ENCODE measurements around the gene CXCL3. TPM values are rescaled to one million over a fixed set of nuclear protein-coding genes. Genes with fewer than 3 reads are reported as not detected.

Gene CXCL3
- total and polyA plus RNA-seq, 2 experiments from 2014 or later, result 0.26 TPM; not detected in 1

DNA sequence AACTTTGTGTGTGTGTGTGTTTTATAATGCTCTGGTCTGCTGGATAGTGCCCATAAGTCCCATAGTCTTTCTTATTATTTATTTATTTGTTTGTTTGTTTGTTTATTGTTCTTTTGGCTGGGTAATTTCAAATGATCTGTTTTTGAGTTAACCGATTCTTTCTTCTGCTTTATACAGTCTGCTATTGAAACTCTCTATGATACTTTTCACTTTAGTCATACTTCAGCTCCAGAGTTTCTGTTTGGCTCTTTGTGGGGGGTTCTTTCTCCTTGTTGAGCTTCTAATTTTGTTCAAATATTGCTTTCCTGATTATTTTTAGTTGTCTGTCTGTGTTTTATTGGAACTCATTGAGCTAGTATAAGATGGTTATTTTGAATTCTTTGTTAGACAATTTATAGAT lies 10.0 kb downstream of the CXCL3 start:
- Histone ChIP-seq H3K36me3 (no peaks in the 10 kb centered on the region), H3K4me3 (no peak overlapping the region), H3K27ac (no peak overlapping the region), H3K9me3 (ENCODE audit: low read depth) (no peaks in the 10 kb centered on the region), H3K27me3 (no peaks in the 10 kb centered on the region), H3K4me1 (ENCODE audit: low read depth) (no peaks in the 10 kb centered on the region)
- TF ChIP-seq, protein P1, sequence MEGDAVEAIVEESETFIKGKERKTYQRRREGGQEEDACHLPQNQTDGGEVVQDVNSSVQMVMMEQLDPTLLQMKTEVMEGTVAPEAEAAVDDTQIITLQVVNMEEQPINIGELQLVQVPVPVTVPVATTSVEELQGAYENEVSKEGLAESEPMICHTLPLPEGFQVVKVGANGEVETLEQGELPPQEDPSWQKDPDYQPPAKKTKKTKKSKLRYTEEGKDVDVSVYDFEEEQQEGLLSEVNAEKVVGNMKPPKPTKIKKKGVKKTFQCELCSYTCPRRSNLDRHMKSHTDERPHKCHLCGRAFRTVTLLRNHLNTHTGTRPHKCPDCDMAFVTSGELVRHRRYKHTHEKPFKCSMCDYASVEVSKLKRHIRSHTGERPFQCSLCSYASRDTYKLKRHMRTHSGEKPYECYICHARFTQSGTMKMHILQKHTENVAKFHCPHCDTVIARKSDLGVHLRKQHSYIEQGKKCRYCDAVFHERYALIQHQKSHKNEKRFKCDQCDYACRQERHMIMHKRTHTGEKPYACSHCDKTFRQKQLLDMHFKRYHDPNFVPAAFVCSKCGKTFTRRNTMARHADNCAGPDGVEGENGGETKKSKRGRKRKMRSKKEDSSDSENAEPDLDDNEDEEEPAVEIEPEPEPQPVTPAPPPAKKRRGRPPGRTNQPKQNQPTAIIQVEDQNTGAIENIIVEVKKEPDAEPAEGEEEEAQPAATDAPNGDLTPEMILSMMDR (IDR thresholded peaks at IDR 0.05; ENCODE audit: low read depth, low read length), result no peak
- no peak for DNase-seq (ENCODE audit: low read depth in 1 of 2, low spot score in 1 of 2)

DNA sequence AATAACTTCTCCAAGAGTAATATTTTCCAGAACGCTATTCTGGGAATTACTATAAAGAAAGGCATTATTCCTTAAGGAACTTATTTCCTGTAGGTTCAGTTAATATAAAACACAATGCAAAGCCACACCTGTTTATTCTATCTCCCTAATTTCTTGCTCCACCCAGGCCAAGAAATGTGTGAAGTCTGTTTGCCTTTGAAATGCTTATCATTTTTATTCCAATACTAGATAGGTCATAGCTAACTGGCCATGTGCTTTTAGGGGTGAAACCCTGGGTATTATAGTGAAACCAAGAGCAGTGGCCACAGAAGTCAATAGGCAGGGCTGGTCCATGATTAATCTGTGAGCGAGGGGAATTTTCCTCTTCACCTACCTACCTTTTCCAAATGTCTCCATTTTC lies 14.8 kb downstream of the CXCL3 start:
- Histone ChIP-seq H3K36me3 (no peaks in the 10 kb centered on the region), H3K9me3 (ENCODE audit: low read depth) (no peaks in the 10 kb centered on the region), H3K27ac (no peak overlapping the region), H3K4me1 (ENCODE audit: low read depth) (no peaks in the 10 kb centered on the region), H3K27me3 (no peaks in the 10 kb centered on the region), H3K4me3 (no peak overlapping the region)
- TF ChIP-seq, protein P1 (IDR thresholded peaks at IDR 0.05; ENCODE audit: low read depth, low read length), result no peak
- DNase-seq (ENCODE audit: low read depth in 1 of 2, low spot score in 1 of 2), result no peak

DNA sequence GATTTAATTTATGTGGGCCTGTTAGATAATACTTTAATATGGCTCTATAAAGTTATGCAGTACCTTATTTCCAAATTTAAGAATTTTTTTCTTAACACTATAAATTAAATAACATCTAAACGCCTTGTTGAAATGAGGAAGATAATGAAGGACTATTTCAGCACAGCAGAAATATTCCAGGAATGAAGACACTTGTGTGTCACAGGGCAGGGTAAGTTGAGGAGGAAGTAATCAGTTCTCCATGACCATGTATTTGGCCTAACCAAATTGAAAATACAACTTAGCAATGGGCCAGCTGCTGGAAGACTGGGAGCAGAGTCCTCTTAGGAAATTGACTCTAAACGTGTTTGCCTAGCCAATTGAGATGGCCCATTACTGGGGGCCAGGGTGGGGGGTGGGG lies 16.9 kb downstream of the CXCL3 start:
- H3K27me3 ChIP-seq, result no peaks in the 10 kb centered on the region
- no peak overlapping the region for H3K4me3 ChIP-seq
- TF ChIP-seq, protein P1 (IDR thresholded peaks at IDR 0.05; ENCODE audit: low read depth, low read length), result no peak
- no peaks in the 10 kb centered on the region for H3K36me3 ChIP-seq
- no peak overlapping the region for H3K27ac ChIP-seq
- H3K4me1 ChIP-seq (ENCODE audit: low read depth), result no peaks in the 10 kb centered on the region
- no peaks in the 10 kb centered on the region for H3K9me3 ChIP-seq (ENCODE audit: low read depth)
- DNase-seq (ENCODE audit: low read depth in 1 of 2, low spot score in 1 of 2), result no peak

DNA sequence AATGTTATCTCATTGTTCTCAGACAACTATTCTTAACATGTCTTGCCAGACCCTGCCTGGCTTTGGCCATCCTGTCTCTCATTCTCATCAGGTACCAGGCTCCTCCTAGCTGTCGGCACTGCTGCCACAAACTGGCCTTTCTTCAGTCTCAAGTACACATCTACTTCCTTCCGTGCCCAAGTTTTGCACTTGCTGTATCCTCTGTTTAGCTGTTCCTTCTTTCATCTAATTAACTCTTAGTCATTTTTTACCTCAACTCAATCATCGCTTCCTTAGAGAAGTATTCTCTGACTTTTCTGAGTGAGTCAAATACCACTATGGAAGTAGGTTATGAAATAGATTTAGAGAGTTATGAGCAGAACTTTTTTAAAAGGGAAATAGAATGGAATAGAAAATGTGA lies 19.7 kb downstream of the CXCL3 start:
- H3K4me3 ChIP-seq, result no peak overlapping the region
- H3K27me3 ChIP-seq, result no peaks in the 10 kb centered on the region
- no peak for DNase-seq (ENCODE audit: low read depth in 1 of 2, low spot score in 1 of 2)
- H3K4me1 ChIP-seq (ENCODE audit: low read depth), result no peaks in the 10 kb centered on the region
- no peaks in the 10 kb centered on the region for H3K9me3 ChIP-seq (ENCODE audit: low read depth)
- H3K27ac ChIP-seq, result no peak overlapping the region
- TF ChIP-seq, protein P1 (IDR thresholded peaks at IDR 0.05; ENCODE audit: low read depth, low read length), result no peak
- no peaks in the 10 kb centered on the region for H3K36me3 ChIP-seq

DNA sequence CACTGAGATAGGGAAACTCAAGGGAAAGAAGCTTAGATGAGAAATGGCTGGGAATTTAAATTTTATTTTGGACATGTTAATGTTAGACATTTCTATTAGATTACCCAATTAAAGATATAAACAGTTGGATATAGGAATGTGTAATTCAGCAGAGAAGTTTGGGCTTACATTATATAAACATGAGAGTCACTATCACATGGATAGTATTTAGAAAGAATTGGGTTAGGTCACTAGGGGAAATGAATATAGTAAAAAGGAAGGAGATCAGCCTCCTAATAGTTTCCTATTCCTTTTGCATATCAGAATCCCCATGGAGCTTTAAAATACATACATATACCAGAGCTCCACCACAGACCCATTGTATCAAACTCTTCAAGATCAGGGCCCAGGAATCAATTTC lies 20.4 kb downstream of the CXCL3 start:
- DNase-seq (ENCODE audit: low read depth in 1 of 2, low spot score in 1 of 2), result no peak
- H3K36me3 ChIP-seq, result no peaks in the 10 kb centered on the region
- H3K27me3 ChIP-seq, result no peaks in the 10 kb centered on the region
- H3K9me3 ChIP-seq (ENCODE audit: low read depth), result no peaks in the 10 kb centered on the region
- H3K4me3 ChIP-seq, result no peak overlapping the region
- TF ChIP-seq, protein P1 (IDR thresholded peaks at IDR 0.05; ENCODE audit: low read depth, low read length), result no peak
- no peak overlapping the region for H3K27ac ChIP-seq
- H3K4me1 ChIP-seq (ENCODE audit: low read depth), result no peaks in the 10 kb centered on the region

DNA sequence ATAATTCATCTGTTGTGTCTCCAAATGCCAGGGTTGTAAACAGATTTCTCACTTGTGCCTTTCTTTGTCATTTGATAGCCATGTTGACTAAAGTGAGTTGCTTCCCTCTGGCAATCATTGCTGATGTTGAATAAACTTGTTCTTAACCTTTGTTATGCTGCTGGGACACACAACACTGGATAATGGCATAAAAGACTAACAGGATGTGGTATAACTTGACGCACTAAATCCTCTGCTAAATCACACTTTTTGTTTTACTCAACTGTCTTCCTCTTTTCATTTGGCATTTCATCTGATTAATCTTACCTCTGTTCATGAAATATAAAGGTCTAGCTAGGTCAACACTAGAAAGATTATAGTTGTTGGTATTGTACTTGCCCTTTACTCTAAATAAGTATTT lies 22.4 kb downstream of the CXCL3 start:
- TF ChIP-seq, protein P1 (IDR thresholded peaks at IDR 0.05; ENCODE audit: low read depth, low read length), result no peak
- DNase-seq (ENCODE audit: low read depth in 1 of 2, low spot score in 1 of 2), result no peak

More for the DNA sequence above, 22.4 kb downstream of the CXCL3 start:
- H3K9me3 ChIP-seq (ENCODE audit: low read depth), result no peaks in the 10 kb centered on the region
- no peak overlapping the region for H3K4me3 ChIP-seq
- no peaks in the 10 kb centered on the region for H3K4me1 ChIP-seq (ENCODE audit: low read depth)
- H3K36me3 ChIP-seq, result no peaks in the 10 kb centered on the region
- H3K27ac ChIP-seq, result no peak overlapping the region
- no peaks in the 10 kb centered on the region for H3K27me3 ChIP-seq

Data from cardiac muscle cell (in vitro differentiated cells and primary cell).